ENCODE results near the gene PRRT3.

DNA sequence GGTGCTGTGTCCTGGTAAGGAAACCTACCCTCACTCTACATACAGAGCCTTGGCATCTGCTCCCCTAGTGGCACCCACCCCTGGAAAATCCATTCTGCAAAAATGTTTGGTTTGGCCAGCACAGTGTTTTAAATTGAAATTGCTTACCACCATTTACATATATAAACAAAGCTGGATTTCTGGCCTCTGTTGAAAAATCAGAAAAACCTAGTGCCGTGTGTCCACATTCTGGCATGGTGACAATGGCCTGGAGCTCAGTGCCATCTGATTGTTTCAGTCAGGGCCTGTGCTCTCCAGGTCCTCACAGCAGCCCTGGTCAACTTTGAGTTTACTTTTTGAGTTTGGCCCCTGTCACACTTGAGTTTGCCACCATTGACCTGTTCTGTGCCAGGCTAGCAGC, 38.2 kb downstream of the PRRT3 start:
- TF ChIP-seq, protein P1, sequence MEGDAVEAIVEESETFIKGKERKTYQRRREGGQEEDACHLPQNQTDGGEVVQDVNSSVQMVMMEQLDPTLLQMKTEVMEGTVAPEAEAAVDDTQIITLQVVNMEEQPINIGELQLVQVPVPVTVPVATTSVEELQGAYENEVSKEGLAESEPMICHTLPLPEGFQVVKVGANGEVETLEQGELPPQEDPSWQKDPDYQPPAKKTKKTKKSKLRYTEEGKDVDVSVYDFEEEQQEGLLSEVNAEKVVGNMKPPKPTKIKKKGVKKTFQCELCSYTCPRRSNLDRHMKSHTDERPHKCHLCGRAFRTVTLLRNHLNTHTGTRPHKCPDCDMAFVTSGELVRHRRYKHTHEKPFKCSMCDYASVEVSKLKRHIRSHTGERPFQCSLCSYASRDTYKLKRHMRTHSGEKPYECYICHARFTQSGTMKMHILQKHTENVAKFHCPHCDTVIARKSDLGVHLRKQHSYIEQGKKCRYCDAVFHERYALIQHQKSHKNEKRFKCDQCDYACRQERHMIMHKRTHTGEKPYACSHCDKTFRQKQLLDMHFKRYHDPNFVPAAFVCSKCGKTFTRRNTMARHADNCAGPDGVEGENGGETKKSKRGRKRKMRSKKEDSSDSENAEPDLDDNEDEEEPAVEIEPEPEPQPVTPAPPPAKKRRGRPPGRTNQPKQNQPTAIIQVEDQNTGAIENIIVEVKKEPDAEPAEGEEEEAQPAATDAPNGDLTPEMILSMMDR (conservative IDR thresholded peaks at IDR 0.05; ENCODE audit: low read length) = no peak
- no peak for TF ChIP-seq EZH2phosphoT487 (IDR thresholded peaks at IDR 0.05; ENCODE audit: borderline replicate concordance, low read depth, low read length)

Measured in OCI-LY7 (cell line).